Adrenal gland (tissue), 5 donors: Measurements from ENCODE around the gene MTUS2.

ENCODE experiments used
- POLR2A ChIP-seq, 2 donors: fragments of 450-650 bp; IDR thresholded peaks; one replicate each; pipeline ENCODE4 v1.6.1; 2017; ENCODE audit warnings: antibody characterized with exemption in 2 of 2, mild to moderate bottlenecking in 2 of 2, moderate library complexity in 1 of 2
- TF ChIP-seq, protein P1 (sequence below), 6 experiments: fragments of 450-650 bp in 4 of 6; fragments of 200-600 bp in 2 of 6; sonication (generic) in 1 of 6; IDR thresholded peaks; 1 replicate in 5 of 6; 2 replicates in 1 of 6; pipeline versions ENCODE4 v1.5.1 to v1.8.0; 2016 to 2021; ENCODE audit warnings: antibody characterized with exemption in 6 of 6, mild to moderate bottlenecking in 2 of 6, moderate library complexity in 1 of 6
- donor health status: DM: no; HTN: no; CAD: no.

- TF ChIP-seq, protein P1, sequence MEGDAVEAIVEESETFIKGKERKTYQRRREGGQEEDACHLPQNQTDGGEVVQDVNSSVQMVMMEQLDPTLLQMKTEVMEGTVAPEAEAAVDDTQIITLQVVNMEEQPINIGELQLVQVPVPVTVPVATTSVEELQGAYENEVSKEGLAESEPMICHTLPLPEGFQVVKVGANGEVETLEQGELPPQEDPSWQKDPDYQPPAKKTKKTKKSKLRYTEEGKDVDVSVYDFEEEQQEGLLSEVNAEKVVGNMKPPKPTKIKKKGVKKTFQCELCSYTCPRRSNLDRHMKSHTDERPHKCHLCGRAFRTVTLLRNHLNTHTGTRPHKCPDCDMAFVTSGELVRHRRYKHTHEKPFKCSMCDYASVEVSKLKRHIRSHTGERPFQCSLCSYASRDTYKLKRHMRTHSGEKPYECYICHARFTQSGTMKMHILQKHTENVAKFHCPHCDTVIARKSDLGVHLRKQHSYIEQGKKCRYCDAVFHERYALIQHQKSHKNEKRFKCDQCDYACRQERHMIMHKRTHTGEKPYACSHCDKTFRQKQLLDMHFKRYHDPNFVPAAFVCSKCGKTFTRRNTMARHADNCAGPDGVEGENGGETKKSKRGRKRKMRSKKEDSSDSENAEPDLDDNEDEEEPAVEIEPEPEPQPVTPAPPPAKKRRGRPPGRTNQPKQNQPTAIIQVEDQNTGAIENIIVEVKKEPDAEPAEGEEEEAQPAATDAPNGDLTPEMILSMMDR (IDR thresholded peaks at IDR 0.05) = no peak
- TF ChIP-seq POLR2A (IDR thresholded peaks at IDR 0.05) = no peak
Observed at GRCh38 chr13:29038700-29039099, 218.6 kb downstream of the MTUS2 start.
